HG03354 (cell line): ENCODE results near the gene CLDN24.

Source experiments
- ATAC-seq: cut with Tn5 transposase; IDR thresholded peaks from one replicate; pipeline ENCODE4 v1.9.1; 2021; ENCODE audit warnings: mild to moderate bottlenecking; ENCODE audit not compliant: unreplicated experiment, poor library complexity, severe bottlenecking

The CLDN24 gene

GRCh38 chr4:183287677-183288076 lies 34.5 kb downstream of the CLDN24 start:
- peak; percentile 86 for ATAC-seq

GRCh38 chr4:183287309-183287659 lies 34.9 kb downstream of the CLDN24 start:
- peak; percentile 85 for ATAC-seq

GRCh38 chr4:183286590-183287308 lies 35.5 kb downstream of the CLDN24 start:
- ATAC-seq, result peak; percentile 36

GRCh38 chr4:183285886-183286285 lies 36.3 kb downstream of the CLDN24 start:
- ATAC-seq, result no peak

- ATAC-seq, result no peak
Observed at GRCh38 chr4:183284965-183285364, 37.3 kb downstream of the CLDN24 start.

GRCh38 chr4:183284258-183284785 lies 37.9 kb downstream of the CLDN24 start:
- no peak for ATAC-seq

GRCh38 chr4:183276106-183276505 lies 46.1 kb downstream of the CLDN24 start:
- ATAC-seq, result no peak

- ATAC-seq, result no peak
Observed at GRCh38 chr4:183272384-183272783, 49.8 kb downstream of the CLDN24 start.
